Endodermal cell (in vitro differentiated cells): Measurements from ENCODE around the gene PHLDA2. TPM values are rescaled to one million over a fixed set of nuclear protein-coding genes. Genes with fewer than 3 reads are reported as not detected.

Experiments used
- DNase-seq: peaks from one replicate; pipeline ENCODE4 v3.0.0-alpha.2; 2017
- H3K27ac ChIP-seq: 2 replicates; pipeline ENCODE4 v1.5.1; 2013; ENCODE audit warnings: mild to moderate bottlenecking, low read depth, low read length, moderate library complexity
- H3K27me3 ChIP-seq: 2 replicates; pipeline ENCODE4 v1.6.1; 2013; ENCODE audit warnings: mild to moderate bottlenecking, low read length, moderate library complexity; ENCODE audit not compliant: insufficient read depth, control insufficient read depth, poor library complexity, severe bottlenecking
- H3K36me3 ChIP-seq: 2 replicates; pipeline ENCODE4 v1.7.0; 2013; ENCODE audit warnings: mild to moderate bottlenecking, low read length, moderate library complexity; ENCODE audit not compliant: control insufficient read depth, insufficient read depth
- H3K4me1 ChIP-seq: one replicate; pipeline ENCODE4 v1.7.0; 2013; ENCODE audit warnings: low read length; ENCODE audit not compliant: control insufficient read depth, insufficient read depth
- H3K4me3 ChIP-seq: 2 replicates; pipeline ENCODE4 v1.5.1; 2013; ENCODE audit warnings: mild to moderate bottlenecking, low read length, moderate library complexity
- H3K9ac ChIP-seq: 2 replicates; pipeline ENCODE4 v1.6.1; 2013; ENCODE audit warnings: mild to moderate bottlenecking, low read length, moderate library complexity; ENCODE audit not compliant: poor library complexity, severe bottlenecking; ENCODE audit errors: extremely low read depth
- H3K9me3 ChIP-seq: 2 replicates; pipeline ENCODE4 v1.6.1; 2013; ENCODE audit warnings: mild to moderate bottlenecking, low read length, moderate library complexity; ENCODE audit not compliant: control insufficient read depth
- H3K27ac Mint-ChIP-seq: 2 replicates; pipeline ENCODE4 v1.8.0; 2020; ENCODE audit warnings: mixed read lengths
- H3K27me3 Mint-ChIP-seq: 2 replicates; pipeline ENCODE4 v1.8.0; 2021; ENCODE audit warnings: mild to moderate bottlenecking, mixed read lengths; ENCODE audit not compliant: insufficient read depth
- H3K36me3 Mint-ChIP-seq: 2 replicates; pipeline ENCODE4 v1.8.0; 2020; ENCODE audit warnings: low read depth, mixed read lengths
- H3K4me1 Mint-ChIP-seq: 2 replicates; pipeline ENCODE4 v1.8.0; 2020; ENCODE audit warnings: mixed read lengths
- H3K4me3 Mint-ChIP-seq: 2 replicates; pipeline ENCODE4 v1.8.0; 2020; ENCODE audit warnings: mild to moderate bottlenecking, moderate library complexity, mixed read lengths
- H3K9me3 Mint-ChIP-seq: 2 replicates; pipeline ENCODE4 v1.8.0; 2020; ENCODE audit warnings: mild to moderate bottlenecking, mixed read lengths
- WGBS, 2 experiments: methylation state at CpG; one replicate each; pipeline versions ENCODE4 v1.1.5 to v1.1.7; 2013; ENCODE audit warnings: missing lambda C conversion rate in 2 of 2, mixed read lengths in 1 of 2; ENCODE audit not compliant: insufficient coverage in 1 of 2, insufficient read length in 1 of 2; 5-methylcytosine and 5-hydroxymethylcytosine counted together
- total RNA-seq, 2 donors: library from RNA; stranded (reverse); fragmentation: NEBNext Ultra II Directional in 1 of 2; extraction: Animal tissue kit (Norgen Biotek cat#: 25700) in 1 of 2; gene quantifications; 2 replicates in 1 of 2; 3 replicates in 1 of 2; pipeline ENCODE4 v1.2.1, GENCODE V29; 2021
- TF ChIP-seq, protein P1 (sequence below): fragments of 200-600 bp; sonication (generic); conservative IDR thresholded peaks from 2 replicates; pipeline ENCODE4 v1.5.0; 2021; ENCODE audit warnings: antibody characterized with exemption, mild to moderate bottlenecking

PHLDA2 gene
- total RNA-seq, 2 donors from 2014 or later: 3.0 to 5.1 TPM

DNA sequence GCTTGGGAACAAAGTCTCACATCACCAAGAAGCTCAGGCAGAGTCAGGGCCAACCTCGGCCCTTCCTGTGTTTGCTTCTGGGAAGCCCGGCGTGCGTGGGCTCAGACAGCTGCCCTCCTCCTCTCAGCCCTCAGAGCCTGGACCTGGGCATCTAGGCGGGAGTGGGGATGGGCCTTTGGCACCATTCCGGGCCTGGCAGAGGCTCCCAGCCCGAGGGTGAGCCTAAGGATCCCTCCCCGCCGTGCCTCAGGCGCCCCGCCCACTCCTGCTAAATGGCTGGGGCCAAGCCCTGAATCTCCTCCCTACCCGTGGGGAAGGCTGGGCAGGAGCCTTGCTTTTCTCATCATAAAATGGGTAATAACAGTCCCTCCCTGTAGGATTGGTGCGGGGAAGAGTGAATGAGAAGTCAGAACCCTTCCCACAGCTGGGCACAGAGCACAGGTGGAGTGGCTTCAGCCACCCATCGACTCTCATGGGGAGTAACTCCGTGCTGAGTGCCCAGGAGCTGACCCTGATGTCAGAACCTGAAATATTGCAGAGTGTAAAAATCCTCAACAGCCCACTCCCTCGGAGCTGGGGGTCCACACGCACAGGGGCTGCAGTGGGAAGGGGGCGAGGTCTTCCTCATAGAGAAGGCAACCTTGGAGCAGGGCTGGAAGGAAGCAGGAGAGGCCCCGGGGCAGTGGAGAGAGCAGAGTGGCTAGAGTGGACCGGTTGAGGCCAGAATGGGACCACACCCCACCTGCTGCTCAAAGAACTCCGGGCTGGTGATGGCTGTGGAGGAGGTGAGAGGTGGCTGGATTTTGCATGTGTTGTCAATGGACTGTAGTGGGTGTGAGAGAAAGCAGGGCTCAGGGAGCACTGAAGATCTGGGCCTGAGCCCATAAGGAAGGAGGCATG, 24.8 kb downstream of the PHLDA2 start:
- Mint-ChIP-seq H3K9me3 (peaks cover 14% of the 10 kb centered on the region), H3K27ac (no peak overlapping the region), H3K4me1 (peaks cover 4% of the 10 kb centered on the region), H3K27me3 (peaks cover 15% of the 10 kb centered on the region), H3K4me3 (peak overlapping the region; percentile 9), H3K36me3 (peaks cover 23% of the 10 kb centered on the region)
- Histone ChIP-seq H3K9ac (no peak overlapping the region), H3K9me3 (no peaks in the 10 kb centered on the region), H3K4me1 (peaks cover 4% of the 10 kb centered on the region), H3K27me3 (no peaks in the 10 kb centered on the region), H3K36me3 (no peaks in the 10 kb centered on the region), H3K4me3 (no peak overlapping the region), H3K27ac (no peak overlapping the region)
- TF ChIP-seq, protein P1, sequence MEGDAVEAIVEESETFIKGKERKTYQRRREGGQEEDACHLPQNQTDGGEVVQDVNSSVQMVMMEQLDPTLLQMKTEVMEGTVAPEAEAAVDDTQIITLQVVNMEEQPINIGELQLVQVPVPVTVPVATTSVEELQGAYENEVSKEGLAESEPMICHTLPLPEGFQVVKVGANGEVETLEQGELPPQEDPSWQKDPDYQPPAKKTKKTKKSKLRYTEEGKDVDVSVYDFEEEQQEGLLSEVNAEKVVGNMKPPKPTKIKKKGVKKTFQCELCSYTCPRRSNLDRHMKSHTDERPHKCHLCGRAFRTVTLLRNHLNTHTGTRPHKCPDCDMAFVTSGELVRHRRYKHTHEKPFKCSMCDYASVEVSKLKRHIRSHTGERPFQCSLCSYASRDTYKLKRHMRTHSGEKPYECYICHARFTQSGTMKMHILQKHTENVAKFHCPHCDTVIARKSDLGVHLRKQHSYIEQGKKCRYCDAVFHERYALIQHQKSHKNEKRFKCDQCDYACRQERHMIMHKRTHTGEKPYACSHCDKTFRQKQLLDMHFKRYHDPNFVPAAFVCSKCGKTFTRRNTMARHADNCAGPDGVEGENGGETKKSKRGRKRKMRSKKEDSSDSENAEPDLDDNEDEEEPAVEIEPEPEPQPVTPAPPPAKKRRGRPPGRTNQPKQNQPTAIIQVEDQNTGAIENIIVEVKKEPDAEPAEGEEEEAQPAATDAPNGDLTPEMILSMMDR: no peak
- DNase-seq: no peak
- 84 to 88% methylated on average over 11 to 21 of the region's 21 CpGs for WGBS, 2 experiments

DNA sequence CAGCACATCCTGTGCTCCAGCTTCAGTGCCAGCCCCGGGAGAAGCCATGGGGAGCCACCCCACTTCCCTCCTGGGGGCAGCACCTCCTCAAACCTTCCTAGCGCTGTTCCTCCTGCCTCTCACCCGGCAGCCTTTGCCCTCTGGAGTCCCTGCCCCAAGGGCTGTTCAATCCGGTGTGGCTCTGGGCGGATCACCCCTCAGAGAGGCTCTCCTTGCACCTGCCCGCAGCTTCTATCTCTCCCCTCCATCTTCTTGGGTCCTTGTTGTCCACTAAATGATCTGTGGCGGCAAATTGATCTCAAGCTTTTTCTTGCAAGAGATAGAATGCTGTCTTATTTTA, 25.6 kb downstream of the PHLDA2 start:
- no peak for DNase-seq
- Mint-ChIP-seq H3K4me1 (peaks cover 4% of the 10 kb centered on the region), H3K4me3 (peak overlapping the region; percentile 9), H3K36me3 (peaks cover 23% of the 10 kb centered on the region), H3K27ac (no peak overlapping the region), H3K9me3 (peaks cover 14% of the 10 kb centered on the region), H3K27me3 (peaks cover 21% of the 10 kb centered on the region)
- Histone ChIP-seq H3K27me3 (no peaks in the 10 kb centered on the region), H3K9ac (no peak overlapping the region), H3K4me1 (peaks cover 4% of the 10 kb centered on the region), H3K4me3 (no peak overlapping the region), H3K36me3 (no peaks in the 10 kb centered on the region), H3K9me3 (no peaks in the 10 kb centered on the region), H3K27ac (no peak overlapping the region)
- TF ChIP-seq, protein P1: no peak
- 66 to 78% methylated on average over 7 of the region's 7 CpGs for WGBS, 2 experiments

DNA sequence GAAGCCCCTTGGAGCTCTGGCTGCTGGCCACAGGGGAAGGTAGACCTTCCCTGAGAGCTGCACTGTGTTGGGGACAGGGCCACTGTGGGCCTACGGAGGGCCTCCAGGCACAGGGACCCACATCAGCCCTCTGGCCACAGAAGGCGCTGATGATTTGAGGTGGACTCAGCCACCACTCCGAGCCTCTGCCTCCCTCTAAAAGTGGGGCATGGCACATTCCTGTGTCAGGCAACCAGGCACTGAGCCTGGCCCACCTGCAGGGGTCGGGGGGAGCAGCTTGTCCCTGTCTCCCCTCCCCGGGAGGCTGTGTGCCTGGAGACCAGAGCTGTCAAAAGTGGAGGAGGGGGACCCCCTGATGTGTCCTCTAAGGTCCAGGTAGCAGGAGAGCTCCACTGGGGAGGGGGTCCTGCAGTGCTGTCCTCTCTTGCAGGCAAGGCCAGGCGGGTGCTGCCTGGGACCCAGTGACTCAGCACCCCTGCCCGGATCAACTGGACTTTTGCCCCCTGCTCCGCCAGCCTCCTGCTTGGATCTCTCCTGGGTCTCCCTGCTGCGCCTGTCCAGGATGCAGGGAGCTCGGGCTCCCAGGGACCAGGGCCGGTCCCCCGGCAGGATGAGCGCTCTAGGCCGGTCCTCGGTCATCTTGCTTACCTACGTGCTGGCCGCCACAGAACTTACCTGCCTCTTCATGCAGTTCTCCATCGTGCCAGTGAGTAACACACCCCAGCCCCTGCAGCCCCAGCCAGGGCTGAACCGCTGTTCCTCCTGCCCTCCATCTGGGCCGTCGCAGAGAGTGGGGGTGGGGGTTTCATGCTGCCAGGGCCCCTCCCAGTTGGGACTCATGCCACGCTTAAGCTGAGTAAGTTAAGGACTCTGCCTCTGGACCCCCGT, 26.2 kb downstream of the PHLDA2 start:
- Histone ChIP-seq H3K9ac (peak overlapping the region; percentile 20), H3K36me3 (no peaks in the 10 kb centered on the region), H3K27ac (no peak overlapping the region), H3K4me1 (peaks cover 4% of the 10 kb centered on the region), H3K9me3 (no peaks in the 10 kb centered on the region), H3K27me3 (no peaks in the 10 kb centered on the region), H3K4me3 (peak overlapping the region; percentile 80)
- TF ChIP-seq, protein P1: peak; percentile 24
- peaks cover 14% of the 10 kb centered on the region for H3K9me3 Mint-ChIP-seq
- H3K27ac Mint-ChIP-seq: no peak overlapping the region
- DNase-seq: peak; percentile 76
- WGBS, 2 experiments: 77 to 82% methylated on average over 12 to 23 of the region's 23 CpGs
- H3K27me3 Mint-ChIP-seq: peaks cover 24% of the 10 kb centered on the region
- H3K4me3 Mint-ChIP-seq: peak overlapping the region; percentile 61
- H3K36me3 Mint-ChIP-seq: peaks cover 23% of the 10 kb centered on the region
- H3K4me1 Mint-ChIP-seq: peaks cover 4% of the 10 kb centered on the region
